ENCODE data around the gene PANK2.
"Not testable (repeated sequence)": the region's sequence is repeated elsewhere in the genome, so short reads cannot be mapped to it uniquely, and the experiment has no call there.

PANK2 gene

GRCh38 chr20:3932681-3933080 is 43.5 kb downstream of the PANK2 start:
- peak; percentile 51 for DNase-seq (ENCODE audit: low read depth)
- peak overlapping the region; percentile 21 for H3K4me3 ChIP-seq (ENCODE audit: control insufficient read depth, low read depth, low read length)
- TF ChIP-seq CTCF (conservative IDR thresholded peaks at IDR 0.05; ENCODE audit: control insufficient read depth, insufficient read depth, low read depth, low read length) = no peak

GRCh38 chr20:3933218-3933617 is 44.0 kb downstream of the PANK2 start:
- no peak for DNase-seq (ENCODE audit: low read depth)
- no peak overlapping the region for H3K4me3 ChIP-seq (ENCODE audit: control insufficient read depth, low read depth, low read length)
- TF ChIP-seq CTCF (conservative IDR thresholded peaks at IDR 0.05; ENCODE audit: control insufficient read depth, insufficient read depth, low read depth, low read length) = no peak

DNA sequence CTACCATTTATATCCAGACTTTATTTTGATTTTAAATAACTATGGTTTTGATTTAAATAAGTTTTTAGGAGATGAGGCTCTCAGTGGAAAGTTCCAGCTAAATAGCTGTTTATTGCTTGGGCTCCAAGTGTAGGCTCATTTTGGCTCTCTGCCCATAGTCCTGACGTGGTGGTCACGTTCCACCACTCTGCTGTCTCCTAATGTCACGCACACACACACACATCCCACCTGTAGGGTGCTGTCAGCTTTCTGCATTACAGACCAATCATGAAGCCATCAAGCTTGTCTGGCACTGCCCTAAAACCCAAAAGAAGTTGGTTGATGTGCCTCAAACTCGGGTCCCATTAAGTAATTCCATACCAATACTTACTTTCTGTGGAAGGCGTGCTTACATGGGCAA is 45.4 kb downstream of the PANK2 start:
- TF ChIP-seq CTCF (conservative IDR thresholded peaks at IDR 0.05; ENCODE audit: control insufficient read depth, insufficient read depth, low read depth, low read length) = no peak
- peak; percentile 61 for DNase-seq (ENCODE audit: low read depth)

GRCh38 chr20:3935295-3935955 is 46.2 kb downstream of the PANK2 start:
- no peak overlapping the region for H3K4me3 ChIP-seq (ENCODE audit: control insufficient read depth, low read depth, low read length)
- TF ChIP-seq CTCF (conservative IDR thresholded peaks at IDR 0.05; ENCODE audit: control insufficient read depth, insufficient read depth, low read depth, low read length) = no peak
- peak; percentile 40 for DNase-seq (ENCODE audit: low read depth)

More for the DNA sequence above, 45.4 kb downstream of the PANK2 start:
- no peak overlapping the region for H3K4me3 ChIP-seq (ENCODE audit: control insufficient read depth, low read depth, low read length)

DNA sequence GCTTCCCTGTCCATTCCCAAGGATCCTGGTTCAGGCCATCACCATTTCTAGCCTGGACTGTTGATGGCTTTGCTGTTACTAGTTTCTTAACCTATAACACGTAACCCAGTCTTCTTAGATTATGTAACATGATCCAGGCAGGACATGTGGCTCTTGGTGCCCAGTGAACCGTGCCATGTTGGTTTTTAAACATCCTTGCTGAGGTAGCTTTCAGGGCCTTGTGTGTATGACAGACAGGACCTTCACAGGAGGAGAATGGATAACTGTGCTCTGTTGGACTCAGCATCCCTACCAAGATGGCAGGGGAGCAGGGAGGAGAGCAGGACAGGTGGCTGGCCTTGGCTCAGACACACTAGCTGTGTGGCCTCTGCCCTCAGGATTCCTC is 46.8 kb downstream of the PANK2 start:
- TF ChIP-seq CTCF (conservative IDR thresholded peaks at IDR 0.05; ENCODE audit: control insufficient read depth, insufficient read depth, low read depth, low read length) = no peak
- DNase-seq (ENCODE audit: low read depth) = no peak
- no peak overlapping the region for H3K4me3 ChIP-seq (ENCODE audit: control insufficient read depth, low read depth, low read length)

- no peak for DNase-seq (ENCODE audit: low read depth)
- H3K4me3 ChIP-seq (ENCODE audit: control insufficient read depth, low read depth, low read length) = no peak overlapping the region
- TF ChIP-seq CTCF (conservative IDR thresholded peaks at IDR 0.05; ENCODE audit: control insufficient read depth, insufficient read depth, low read depth, low read length) = no peak
Observed at GRCh38 chr20:3937618-3938017, 48.4 kb downstream of the PANK2 start.

DNA sequence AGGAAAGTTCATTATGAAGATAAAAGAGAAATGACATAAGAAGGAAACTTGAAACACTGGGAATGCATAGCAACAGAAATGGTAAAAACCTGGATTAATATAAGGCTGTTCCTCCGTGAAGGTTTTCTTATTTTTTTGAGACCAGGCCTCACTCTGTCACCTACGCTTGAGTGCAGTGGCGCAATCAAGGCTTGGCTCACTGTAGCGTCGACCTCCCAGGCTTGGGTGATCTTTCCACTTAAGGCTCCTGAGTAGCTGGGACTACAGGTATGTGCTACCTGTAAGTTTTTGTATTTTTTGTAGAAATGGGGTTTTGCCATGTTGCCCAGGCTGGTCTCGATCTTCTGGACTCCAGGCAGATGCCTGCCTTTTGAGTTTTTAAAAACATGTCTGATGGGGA is 51.7 kb downstream of the PANK2 start:
- no peak for TF ChIP-seq CTCF (conservative IDR thresholded peaks at IDR 0.05; ENCODE audit: control insufficient read depth, insufficient read depth, low read depth, low read length)
- H3K4me3 ChIP-seq (ENCODE audit: control insufficient read depth, low read depth, low read length) = no peak overlapping the region
- no peak for DNase-seq (ENCODE audit: low read depth)

DNA sequence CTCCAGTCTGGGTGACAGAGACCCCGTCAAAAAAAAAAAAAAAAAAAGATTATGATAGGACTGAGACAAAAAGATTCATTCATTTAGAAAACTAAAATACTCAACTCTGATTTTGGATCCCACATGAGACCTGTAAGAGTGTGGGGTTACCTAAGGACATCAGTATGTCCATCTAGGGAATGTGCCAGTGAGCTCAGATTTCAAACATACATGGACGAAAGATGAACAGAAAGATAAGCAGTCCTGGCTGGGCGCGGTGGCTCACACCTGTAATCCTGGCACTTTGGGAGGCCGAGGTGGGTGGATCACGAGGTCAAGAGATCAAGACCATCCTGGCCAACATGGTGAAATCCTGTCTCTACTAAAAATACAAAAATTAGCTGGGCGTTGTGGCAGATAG is 57.5 kb downstream of the PANK2 start:
- not testable (repeated sequence) for H3K4me3 ChIP-seq (ENCODE audit: control insufficient read depth, low read depth, low read length)

More for the DNA sequence above, 57.5 kb downstream of the PANK2 start:
- DNase-seq (ENCODE audit: low read depth) = not testable (repeated sequence)
